ENCODE data around the gene KCNQ4.

The KCNQ4 gene

DNA sequence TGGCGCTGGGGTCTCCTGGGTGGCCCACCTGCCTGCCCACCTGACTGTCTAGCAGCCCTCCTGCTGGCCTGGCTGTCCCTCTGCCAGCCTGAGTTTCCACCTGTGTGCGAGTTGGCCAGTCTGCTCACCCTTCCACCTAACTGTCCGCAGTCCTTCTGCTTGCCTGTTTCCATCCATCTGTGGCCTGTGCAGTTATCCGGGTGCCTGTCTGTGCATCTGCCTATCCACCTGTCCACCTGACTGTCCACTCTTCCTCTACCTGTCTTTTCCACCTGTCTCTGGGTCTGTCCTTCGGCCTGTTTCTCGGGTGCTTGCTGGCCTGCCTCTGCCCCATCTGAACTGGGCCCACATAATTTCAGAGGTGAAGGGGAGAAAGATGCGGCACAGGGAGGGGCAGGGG lies 1.9 kb downstream of the KCNQ4 start:
- DNase-seq (ENCODE audit: low read depth): no peak
- no peak overlapping the region for H3K4me3 ChIP-seq (ENCODE audit: low read depth, low read length)
- TF ChIP-seq, protein P1, sequence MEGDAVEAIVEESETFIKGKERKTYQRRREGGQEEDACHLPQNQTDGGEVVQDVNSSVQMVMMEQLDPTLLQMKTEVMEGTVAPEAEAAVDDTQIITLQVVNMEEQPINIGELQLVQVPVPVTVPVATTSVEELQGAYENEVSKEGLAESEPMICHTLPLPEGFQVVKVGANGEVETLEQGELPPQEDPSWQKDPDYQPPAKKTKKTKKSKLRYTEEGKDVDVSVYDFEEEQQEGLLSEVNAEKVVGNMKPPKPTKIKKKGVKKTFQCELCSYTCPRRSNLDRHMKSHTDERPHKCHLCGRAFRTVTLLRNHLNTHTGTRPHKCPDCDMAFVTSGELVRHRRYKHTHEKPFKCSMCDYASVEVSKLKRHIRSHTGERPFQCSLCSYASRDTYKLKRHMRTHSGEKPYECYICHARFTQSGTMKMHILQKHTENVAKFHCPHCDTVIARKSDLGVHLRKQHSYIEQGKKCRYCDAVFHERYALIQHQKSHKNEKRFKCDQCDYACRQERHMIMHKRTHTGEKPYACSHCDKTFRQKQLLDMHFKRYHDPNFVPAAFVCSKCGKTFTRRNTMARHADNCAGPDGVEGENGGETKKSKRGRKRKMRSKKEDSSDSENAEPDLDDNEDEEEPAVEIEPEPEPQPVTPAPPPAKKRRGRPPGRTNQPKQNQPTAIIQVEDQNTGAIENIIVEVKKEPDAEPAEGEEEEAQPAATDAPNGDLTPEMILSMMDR (IDR thresholded peaks at IDR 0.05; ENCODE audit: control insufficient read depth, extremely low read depth, insufficient read depth): no peak

DNA sequence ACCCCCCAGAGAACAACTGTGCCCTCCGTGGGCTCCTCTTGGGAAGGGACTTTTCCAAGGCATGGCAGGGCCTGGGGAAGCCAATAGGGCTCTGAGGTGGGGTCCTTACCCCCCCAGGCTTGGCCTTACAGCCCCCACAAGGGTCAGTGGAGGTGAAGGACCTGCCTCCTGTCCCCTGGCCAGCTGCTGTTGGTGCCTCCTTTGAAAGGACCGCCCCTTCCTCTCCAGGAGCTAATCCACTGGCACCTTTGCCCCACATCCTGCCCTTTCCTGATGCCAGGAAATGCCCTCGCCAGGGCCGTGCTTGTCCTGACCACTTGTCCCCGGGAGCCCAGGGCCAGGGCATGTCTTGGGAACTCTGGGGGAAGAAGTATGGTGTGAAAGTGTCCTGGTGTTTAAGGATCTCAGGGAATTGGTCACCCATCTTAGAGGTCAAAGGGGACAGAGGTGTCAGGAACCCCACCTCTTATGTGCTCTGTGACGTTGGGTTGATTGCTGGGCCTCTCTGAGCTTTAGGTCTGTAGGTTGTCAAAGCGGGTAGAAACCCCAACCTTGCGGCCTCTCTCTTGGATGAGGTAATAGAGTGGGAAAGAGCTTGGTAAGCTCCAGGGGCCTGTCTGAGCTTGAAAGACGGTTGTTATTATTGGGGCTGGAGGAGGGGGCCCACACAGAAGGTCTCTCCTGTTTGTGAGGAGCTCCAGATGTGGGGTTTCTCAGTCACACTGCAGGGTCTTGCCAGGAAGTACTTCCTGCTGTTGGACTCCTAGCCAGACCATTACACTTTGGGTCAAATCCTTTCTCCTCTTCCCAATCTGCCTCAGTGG lies 2.8 kb downstream of the KCNQ4 start:
- TF ChIP-seq, protein P1 (IDR thresholded peaks at IDR 0.05; ENCODE audit: control insufficient read depth, extremely low read depth, insufficient read depth): no peak
- no peak overlapping the region for H3K4me3 ChIP-seq (ENCODE audit: low read depth, low read length)
- no peak for DNase-seq (ENCODE audit: low read depth)

DNA sequence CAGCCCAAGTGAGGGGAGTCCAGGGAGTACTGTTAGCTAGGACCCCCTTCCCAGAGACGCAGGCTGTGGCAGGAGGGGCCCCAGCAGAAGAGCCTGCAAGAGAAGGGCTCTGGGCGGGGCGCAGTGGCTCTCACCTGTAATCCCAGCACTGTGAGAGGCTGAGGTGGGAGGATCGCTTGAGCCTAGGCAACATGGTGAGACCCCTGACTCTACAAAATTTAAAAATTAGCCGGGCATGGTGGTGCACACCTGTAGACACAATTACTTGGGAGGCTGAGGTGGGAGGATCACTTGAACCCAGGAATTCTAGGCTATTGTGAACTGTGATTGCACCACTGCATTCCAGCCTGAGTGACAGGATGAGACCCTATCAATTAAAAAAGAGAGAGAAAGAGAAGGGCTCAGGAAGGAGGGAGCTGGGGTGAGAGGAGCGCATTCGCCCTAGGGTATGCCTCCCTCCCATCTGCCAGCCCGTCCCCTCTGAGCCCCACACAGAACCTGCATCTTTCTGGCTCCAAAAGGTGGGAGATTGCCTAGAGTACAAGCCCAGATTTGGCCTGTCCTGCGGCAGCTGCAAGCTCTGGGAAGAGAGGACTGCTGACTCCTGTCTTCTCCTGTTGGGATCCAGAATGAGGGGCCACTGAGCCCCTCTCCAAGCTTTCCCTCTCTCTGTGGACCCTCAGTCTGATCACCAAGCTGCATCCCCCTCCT lies 3.6 kb downstream of the KCNQ4 start:
- TF ChIP-seq, protein P1 (IDR thresholded peaks at IDR 0.05; ENCODE audit: control insufficient read depth, extremely low read depth, insufficient read depth): no peak
- DNase-seq (ENCODE audit: low read depth): no peak
- H3K4me3 ChIP-seq (ENCODE audit: low read depth, low read length): no peak overlapping the region

DNA sequence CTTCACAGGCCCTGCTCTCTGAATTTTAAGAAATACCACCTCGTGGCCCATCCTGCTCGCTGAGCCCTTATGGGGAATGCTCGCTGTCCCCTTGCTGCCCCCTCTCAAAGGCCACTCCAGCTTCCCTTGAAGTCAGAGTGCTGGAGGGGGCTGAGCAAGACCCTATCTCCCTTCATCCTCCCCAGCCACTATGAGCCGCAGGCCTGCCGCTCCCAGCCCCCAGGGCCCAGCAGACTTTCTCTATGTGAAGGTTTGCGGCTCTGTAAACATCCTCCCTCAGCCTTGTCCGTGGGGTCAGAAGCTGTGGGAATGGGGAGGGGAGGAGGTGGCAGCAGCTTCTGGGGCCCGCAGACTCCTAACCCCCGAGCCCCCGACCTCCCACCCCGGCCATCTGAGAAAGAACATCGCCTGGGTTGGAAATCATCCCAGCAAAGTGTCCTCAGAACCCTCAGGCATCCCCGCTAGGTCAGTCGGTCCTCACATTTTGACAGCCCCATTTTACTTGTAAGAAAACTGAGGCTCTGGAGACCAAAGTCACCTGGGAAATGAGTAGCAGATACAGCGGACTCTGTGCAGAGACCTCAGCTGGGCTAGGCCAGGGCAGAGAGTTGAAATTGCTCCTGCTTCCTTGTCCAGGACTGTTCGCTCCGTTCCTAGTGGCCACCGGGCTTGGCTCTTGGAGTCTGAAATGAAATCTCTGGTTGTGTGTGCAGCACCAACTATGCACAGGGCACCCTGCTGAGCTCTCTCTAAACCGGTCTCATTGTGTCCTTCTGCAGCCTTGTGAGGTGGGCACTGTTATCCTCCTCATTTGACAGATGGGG lies 4.4 kb downstream of the KCNQ4 start:
- TF ChIP-seq, protein P1 (IDR thresholded peaks at IDR 0.05; ENCODE audit: control insufficient read depth, extremely low read depth, insufficient read depth): no peak
- no peak for DNase-seq (ENCODE audit: low read depth)
- no peak overlapping the region for H3K4me3 ChIP-seq (ENCODE audit: low read depth, low read length)

DNA sequence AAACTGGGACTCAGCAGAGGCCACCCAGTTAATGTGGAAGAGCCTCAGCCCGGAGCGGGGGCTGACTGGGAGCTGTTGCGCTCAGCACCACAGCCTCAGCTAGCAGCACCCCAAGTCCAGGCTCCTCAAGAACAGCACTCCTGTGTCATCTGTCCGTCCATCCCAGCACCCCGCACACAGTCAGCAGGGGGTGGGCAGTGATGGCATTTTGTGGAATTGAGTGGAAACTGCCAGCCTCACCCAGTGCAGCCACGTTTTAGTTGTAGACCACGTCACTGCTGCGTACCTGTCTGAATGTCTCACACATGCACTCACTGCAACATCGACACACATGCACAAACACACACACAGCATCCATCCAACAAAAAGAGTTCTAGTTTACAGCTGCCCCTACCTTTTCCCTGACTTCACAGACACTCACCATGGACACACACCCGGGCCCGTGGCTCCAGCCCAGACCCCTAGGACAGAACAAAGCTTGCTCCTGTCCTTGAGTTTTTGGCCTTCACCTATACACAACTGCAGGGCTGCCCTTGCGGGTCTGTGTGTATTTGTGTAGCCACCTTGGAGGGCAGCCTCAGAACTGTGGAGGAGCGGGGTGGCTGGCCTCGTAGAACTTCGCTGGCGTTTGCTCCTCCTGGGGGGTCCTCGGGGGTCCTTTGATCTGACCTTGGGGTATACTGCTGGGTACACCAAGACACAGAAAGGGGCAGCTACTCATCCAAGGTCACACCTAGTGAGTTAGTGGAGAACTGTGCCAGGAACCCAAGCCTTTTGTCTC lies 5.2 kb downstream of the KCNQ4 start:
- TF ChIP-seq, protein P1 (IDR thresholded peaks at IDR 0.05; ENCODE audit: control insufficient read depth, extremely low read depth, insufficient read depth): no peak
- H3K4me3 ChIP-seq (ENCODE audit: low read depth, low read length): no peak overlapping the region
- no peak for DNase-seq (ENCODE audit: low read depth)

DNA sequence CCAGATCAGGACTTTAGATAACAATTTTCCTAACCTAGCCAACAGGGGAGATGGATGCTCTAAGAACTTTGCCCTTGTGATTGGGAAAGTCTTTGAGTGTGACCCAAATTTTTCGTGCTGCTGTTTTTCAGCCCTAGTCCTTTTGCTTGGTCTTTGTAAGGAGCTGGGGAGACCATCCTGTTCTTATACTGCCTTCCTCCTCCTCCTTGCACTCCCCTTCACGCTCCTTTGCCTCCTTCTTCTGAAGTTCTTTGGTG lies 5.7 kb downstream of the KCNQ4 start:
- TF ChIP-seq, protein P1 (IDR thresholded peaks at IDR 0.05; ENCODE audit: control insufficient read depth, extremely low read depth, insufficient read depth): no peak
- DNase-seq (ENCODE audit: low read depth): no peak
- no peak overlapping the region for H3K4me3 ChIP-seq (ENCODE audit: low read depth, low read length)

Measured in LNCaP clone FGC (cell line).